IMR-90 (cell line): ENCODE data around the gene PCOLCE2. TPM values are rescaled to one million over a fixed set of nuclear protein-coding genes. Genes with fewer than 3 reads are reported as not detected.

Source experiments
- ATAC-seq: fragments of 200-7000 bp; cut with Tn5 transposase; 2 replicates; pipeline ENCODE4 v1.9.1; 2020; ENCODE audit warnings: low read depth, mild to moderate bottlenecking, moderate library complexity
- BruUV-seq: library from RNA; stranded (reverse); fragments of 400-500 nt; replicated peaks from 2 replicates; lab custom pipeline; 2021; lab: Mats Ljungman, UMichigan
- CTCF ChIA-PET: fragments of 300-600 bp; formaldehyde crosslinking; extraction: SDS; loops from one replicate; lab custom pipeline; 2021; ENCODE audit warnings: antibody characterized with exemption; lab: Yijun Ruan, JAX
- POLR2A ChIA-PET: fragments of 300-600 bp; sonication (Branson Sonifier 250); formaldehyde crosslinking; loops from one replicate; lab custom pipeline; 2022; ENCODE audit warnings: antibody characterized with exemption; ENCODE audit not compliant: unreplicated experiment; lab: Charles Lee
- DNase-seq: peaks from one replicate; pipeline ENCODE4 v3.0.0; 2013
- H2AFZ ChIP-seq: replicated peaks from 2 replicates; pipeline ENCODE3; 2013; ENCODE audit warnings: low read length, mild to moderate bottlenecking; ENCODE audit not compliant: poor library complexity
- H2AK5ac ChIP-seq: 2 replicates; pipeline ENCODE4 v1.6.1; 2013; ENCODE audit warnings: low read depth, low read length, inconsistent platforms
- H2AK9ac ChIP-seq: replicated peaks from 2 replicates; pipeline ENCODE3; 2013; ENCODE audit warnings: mild to moderate bottlenecking, low read depth, low read length, moderate library complexity; ENCODE audit not compliant: poor library complexity
- H2BK120ac ChIP-seq: 2 replicates; pipeline ENCODE4 v1.6.1; 2013; ENCODE audit warnings: low read depth, low read length, inconsistent platforms
- H2BK15ac ChIP-seq: 3 replicates; pipeline ENCODE4 v1.6.1; 2013; ENCODE audit warnings: low read depth, low read length, inconsistent platforms
- H2BK20ac ChIP-seq: 2 replicates; pipeline ENCODE4 v1.6.1; 2013; ENCODE audit warnings: low read depth, mild to moderate bottlenecking, inconsistent platforms, low read length, moderate library complexity
- H2BK5ac ChIP-seq: 2 replicates; pipeline ENCODE4 v1.6.1; 2013; ENCODE audit warnings: mild to moderate bottlenecking, low read depth, low read length, inconsistent platforms; ENCODE audit not compliant: poor library complexity, severe bottlenecking
- H3K14ac ChIP-seq: replicated peaks from 2 replicates; pipeline ENCODE4 v1.6.1; 2013; ENCODE audit warnings: low read depth, low read length, inconsistent platforms
- H3K18ac ChIP-seq: 2 replicates; pipeline ENCODE4 v1.6.1; 2013; ENCODE audit warnings: low read depth, low read length, control low read depth
- H3K23ac ChIP-seq: 2 replicates; pipeline ENCODE4 v1.6.1; 2013; ENCODE audit warnings: low read depth, low read length, inconsistent platforms
- H3K27ac ChIP-seq: 2 replicates; pipeline ENCODE4 v1.5.1; 2013; ENCODE audit warnings: mild to moderate bottlenecking, control low read depth, low read length; ENCODE audit not compliant: insufficient read depth
- H3K27me3 ChIP-seq: 2 replicates; pipeline ENCODE4 v1.6.1; 2013; ENCODE audit warnings: low read length; ENCODE audit not compliant: control insufficient read depth, insufficient read depth
- H3K36me3 ChIP-seq: 2 replicates; pipeline ENCODE4 v1.6.1; 2013; ENCODE audit warnings: low read length, mixed read lengths; ENCODE audit not compliant: control insufficient read depth, insufficient read depth
- H3K4ac ChIP-seq: 2 replicates; pipeline ENCODE4 v1.6.1; 2013; ENCODE audit warnings: low read depth, low read length, inconsistent platforms
- H3K4me1 ChIP-seq: 2 replicates; pipeline ENCODE4 v1.6.1; 2013; ENCODE audit warnings: low read length, mixed read lengths; ENCODE audit not compliant: control insufficient read depth, insufficient read depth
- H3K4me2 ChIP-seq: 2 replicates; pipeline ENCODE4 v1.6.1; 2013; ENCODE audit warnings: low read depth, mild to moderate bottlenecking, control low read depth, low read length, moderate library complexity
- H3K4me3 ChIP-seq: 2 replicates; pipeline ENCODE4 v1.5.1; 2013; ENCODE audit warnings: low read depth, mild to moderate bottlenecking, control low read depth, low read length, moderate library complexity; ENCODE audit not compliant: insufficient read depth
- H3K56ac ChIP-seq: 2 replicates; pipeline ENCODE4 v1.6.1; 2013; ENCODE audit warnings: low read length, inconsistent platforms; ENCODE audit not compliant: insufficient read depth; ENCODE audit errors: extremely low read depth
- H3K79me1 ChIP-seq, 2 experiments: 2 replicates each; pipeline ENCODE4 v1.6.1; 2013; ENCODE audit warnings: low read length in 2 of 2, inconsistent platforms in 1 of 2, low read depth in 1 of 2
- H3K9ac ChIP-seq: 2 replicates; pipeline ENCODE4 v1.6.1; 2013; ENCODE audit warnings: low read depth, low read length, control low read depth
- H3K9me1 ChIP-seq: 2 replicates; pipeline ENCODE4 v1.6.1; 2013; ENCODE audit warnings: low read length, inconsistent platforms; ENCODE audit not compliant: insufficient read depth
- H3K9me3 ChIP-seq: 2 replicates; pipeline ENCODE4 v1.6.1; 2013; ENCODE audit warnings: low read length; ENCODE audit not compliant: control insufficient read depth, insufficient read depth
- H4K20me1 ChIP-seq: 2 replicates; pipeline ENCODE4 v1.6.1; 2013; ENCODE audit warnings: low read length, inconsistent platforms; ENCODE audit not compliant: insufficient read depth
- H4K5ac ChIP-seq: 2 replicates; pipeline ENCODE4 v1.6.1; 2013; ENCODE audit warnings: mild to moderate bottlenecking, low read depth, low read length, control low read depth
- H4K8ac ChIP-seq, 2 experiments: 2 replicates each; pipeline ENCODE4 v1.6.1; 2013; ENCODE audit warnings: low read depth in 2 of 2, low read length in 2 of 2, control low read depth in 1 of 2, inconsistent platforms in 1 of 2
- H4K91ac ChIP-seq: 2 replicates; pipeline ENCODE4 v1.6.1; 2013; ENCODE audit warnings: low read depth, low read length, inconsistent platforms; ENCODE audit not compliant: insufficient read depth
- BHLHE40 ChIP-seq: fragments of 150-350 bp; IDR thresholded peaks from 2 replicates; pipeline ENCODE4 v1.6.1; 2016; ENCODE audit warnings: mild to moderate bottlenecking, low read depth, low read length
- FOS ChIP-seq: fragments of 150-350 bp; IDR thresholded peaks from 2 replicates; pipeline ENCODE4 v1.6.1; 2016; ENCODE audit warnings: low read depth, low read length
- MAFK ChIP-seq: IDR thresholded peaks from 2 replicates; pipeline ENCODE4 v1.6.1; 2012; ENCODE audit warnings: low read depth, low read length, improper control_type of control experiment
- MAZ ChIP-seq: IDR thresholded peaks from 2 replicates; pipeline ENCODE4 v1.6.1; 2012; ENCODE audit warnings: low read depth, mild to moderate bottlenecking, low read length, improper control_type of control experiment, moderate library complexity, borderline replicate concordance
- MXI1 ChIP-seq: IDR thresholded peaks from 2 replicates; pipeline ENCODE4 v1.6.1; 2012; ENCODE audit warnings: low read depth, mild to moderate bottlenecking, low read length, moderate library complexity, borderline replicate concordance
- NFE2L2 ChIP-seq: fragments of 150-350 bp; IDR thresholded peaks from 2 replicates; pipeline ENCODE4 v1.6.1; 2016; ENCODE audit warnings: low read depth, mild to moderate bottlenecking, low read length
- POLR2A ChIP-seq: IDR thresholded peaks from 2 replicates; pipeline ENCODE4 v1.6.1; 2012; ENCODE audit warnings: mild to moderate bottlenecking, low read depth, low read length
- RAD21 ChIP-seq: IDR thresholded peaks from 2 replicates; pipeline ENCODE4 v1.6.1; 2012; ENCODE audit warnings: low read length, improper control_type of control experiment
- SMC3 ChIP-seq: fragments of 150-350 bp; IDR thresholded peaks from 2 replicates; pipeline ENCODE4 v1.6.1; 2016; ENCODE audit warnings: low read depth, mild to moderate bottlenecking, antibody characterized with exemption, low read length, moderate library complexity
- WGBS, 2 experiments: methylation state at CpG; one replicate each; pipeline versions ENCODE4 v1.1.5 to v1.1.7; 2013; ENCODE audit warnings: missing lambda C conversion rate in 2 of 2; ENCODE audit not compliant: insufficient read length in 1 of 2; ENCODE audit errors: extremely low coverage in 2 of 2; 5-methylcytosine and 5-hydroxymethylcytosine counted together
- dilution Hi-C: fragments of 300-500 bp; cut with HindIII; formaldehyde crosslinking; loops from one replicate; pipeline ENCODE4 v1.14.3; 2018; ENCODE audit warnings: low sequenced_read_pairs; ENCODE audit not compliant: unreplicated experiment
- in situ Hi-C: fragments of 300-500 bp; cut with MboI; formaldehyde crosslinking; loops from 3 replicates; pipeline ENCODE4 v1.14.3; 2019; ENCODE audit warnings: low sequenced_read_pairs, inconsistent platforms, mixed read lengths
- intact Hi-C: fragments of 100-400 bp; cut with micrococcal nuclease; formaldehyde crosslinking; loops from 2 replicates; pipeline ENCODE4 v1.10.0; 2022
- polyA plus RNA-seq, 3 experiments: library from polyadenylated mRNA; depleted of rRNA; stranded (reverse); fragments of >200 nt; gene quantifications; 2 replicates each; pipeline ENCODE4 v1.2.3, GENCODE V29; 2012; ENCODE audit warnings: low replicate concordance in 1 of 3
- total RNA-seq: library from RNA; depleted of rRNA; stranded (reverse); fragments of >200 nt; gene quantifications from 2 replicates; pipeline ENCODE4 v1.2.3, GENCODE V29; 2012
- TF ChIP-seq, protein P1 (sequence below): conservative IDR thresholded peaks from 2 replicates; pipeline ENCODE4 v1.5.1; 2012; ENCODE audit warnings: mild to moderate bottlenecking, low read depth, low read length, improper control_type of control experiment
- TF ChIP-seq, protein P2 (sequence below): fragments of 150-350 bp; IDR thresholded peaks from 2 replicates; pipeline ENCODE4 v1.6.1; 2016; ENCODE audit warnings: low read depth, mild to moderate bottlenecking, low read length, moderate library complexity, borderline replicate concordance
- TF ChIP-seq, protein P3 (sequence below): fragments of 150-350 bp; IDR thresholded peaks from 2 replicates; pipeline ENCODE4 v1.6.1; 2017; ENCODE audit warnings: mild to moderate bottlenecking, antibody characterized with exemption, low read length, low read depth

Gene PCOLCE2
- total and polyA plus RNA-seq, 2 of the 4 experiments (the other 2 are of a cell fraction), result 0.50 to 0.54 TPM

DNA sequence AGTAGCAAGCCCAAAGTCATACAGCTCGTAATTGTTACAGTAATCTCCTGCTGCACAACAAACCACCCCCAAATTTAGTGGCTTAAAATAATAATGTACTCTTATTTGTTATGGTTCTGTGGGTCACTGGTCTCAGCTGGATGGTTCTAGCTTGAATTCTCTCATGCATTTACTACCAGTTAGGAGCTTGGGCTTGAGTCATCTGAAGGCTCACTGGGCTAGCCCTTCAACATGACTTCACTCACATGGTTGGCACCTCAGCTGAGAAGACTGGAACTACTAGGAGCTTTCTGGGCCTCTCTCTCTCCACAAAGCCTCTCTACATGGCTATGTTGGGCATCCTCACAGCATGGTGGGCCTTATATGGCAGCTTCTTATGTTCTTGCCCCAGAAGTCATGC is 12.5 kb downstream of the PCOLCE2 start:
- Histone ChIP-seq H3K4me2 (no peak overlapping the region), H3K9ac (no peak overlapping the region), H2BK20ac (no peak overlapping the region), H2AK5ac (no peak overlapping the region), H3K4me1 (no peaks in the 10 kb centered on the region), H2BK5ac (no peak overlapping the region), H3K4me3 (no peak overlapping the region), H4K8ac (no peak overlapping the region), H3K56ac (no peak overlapping the region), H3K27me3 (peaks cover 1% of the 10 kb centered on the region; the same call in 1 of the 2 replicates), H2AK9ac (no peak overlapping the region), H3K79me1 (no peaks in the 10 kb centered on the region), H3K4ac (no peak overlapping the region), H2BK120ac (no peak overlapping the region), H3K14ac (no peak overlapping the region), H3K36me3 (no peaks in the 10 kb centered on the region), H3K9me3 (no peaks in the 10 kb centered on the region), H2BK15ac (no peak overlapping the region), H4K91ac (no peak overlapping the region), H3K23ac (no peak overlapping the region), H3K18ac (no peak overlapping the region), H3K9me1 (no peaks in the 10 kb centered on the region), H3K27ac (no peak overlapping the region), H2AFZ (no peak overlapping the region), H4K5ac (no peak overlapping the region), H4K20me1 (no peaks in the 10 kb centered on the region)
- in situ Hi-C loops, result no loop called here
- CTCF ChIA-PET, result interaction anchor here (1.1 kb wide), 1 partner anchor 48 kb away, joined by 3 read pairs; no protein-coding TSS in a partner anchor
- no CpG with 5 or more reads among the region's 1 CpG for WGBS, 2 experiments
- ATAC-seq (no peak), DNase-seq (no peak)
- intact Hi-C loops, result no loop called here
- TF ChIP-seq NFE2L2 (no peak), SMC3 (no peak), RAD21 (no peak), POLR2A (no peak), FOS (no peak), MAFK (no peak), BHLHE40 (no peak), MXI1 (no peak), MAZ (no peak)
- TF ChIP-seq, protein P1, sequence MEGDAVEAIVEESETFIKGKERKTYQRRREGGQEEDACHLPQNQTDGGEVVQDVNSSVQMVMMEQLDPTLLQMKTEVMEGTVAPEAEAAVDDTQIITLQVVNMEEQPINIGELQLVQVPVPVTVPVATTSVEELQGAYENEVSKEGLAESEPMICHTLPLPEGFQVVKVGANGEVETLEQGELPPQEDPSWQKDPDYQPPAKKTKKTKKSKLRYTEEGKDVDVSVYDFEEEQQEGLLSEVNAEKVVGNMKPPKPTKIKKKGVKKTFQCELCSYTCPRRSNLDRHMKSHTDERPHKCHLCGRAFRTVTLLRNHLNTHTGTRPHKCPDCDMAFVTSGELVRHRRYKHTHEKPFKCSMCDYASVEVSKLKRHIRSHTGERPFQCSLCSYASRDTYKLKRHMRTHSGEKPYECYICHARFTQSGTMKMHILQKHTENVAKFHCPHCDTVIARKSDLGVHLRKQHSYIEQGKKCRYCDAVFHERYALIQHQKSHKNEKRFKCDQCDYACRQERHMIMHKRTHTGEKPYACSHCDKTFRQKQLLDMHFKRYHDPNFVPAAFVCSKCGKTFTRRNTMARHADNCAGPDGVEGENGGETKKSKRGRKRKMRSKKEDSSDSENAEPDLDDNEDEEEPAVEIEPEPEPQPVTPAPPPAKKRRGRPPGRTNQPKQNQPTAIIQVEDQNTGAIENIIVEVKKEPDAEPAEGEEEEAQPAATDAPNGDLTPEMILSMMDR, result no peak
- TF ChIP-seq, protein P2, sequence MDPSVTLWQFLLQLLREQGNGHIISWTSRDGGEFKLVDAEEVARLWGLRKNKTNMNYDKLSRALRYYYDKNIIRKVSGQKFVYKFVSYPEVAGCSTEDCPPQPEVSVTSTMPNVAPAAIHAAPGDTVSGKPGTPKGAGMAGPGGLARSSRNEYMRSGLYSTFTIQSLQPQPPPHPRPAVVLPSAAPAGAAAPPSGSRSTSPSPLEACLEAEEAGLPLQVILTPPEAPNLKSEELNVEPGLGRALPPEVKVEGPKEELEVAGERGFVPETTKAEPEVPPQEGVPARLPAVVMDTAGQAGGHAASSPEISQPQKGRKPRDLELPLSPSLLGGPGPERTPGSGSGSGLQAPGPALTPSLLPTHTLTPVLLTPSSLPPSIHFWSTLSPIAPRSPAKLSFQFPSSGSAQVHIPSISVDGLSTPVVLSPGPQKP, result no peak
- TF ChIP-seq, protein P3, sequence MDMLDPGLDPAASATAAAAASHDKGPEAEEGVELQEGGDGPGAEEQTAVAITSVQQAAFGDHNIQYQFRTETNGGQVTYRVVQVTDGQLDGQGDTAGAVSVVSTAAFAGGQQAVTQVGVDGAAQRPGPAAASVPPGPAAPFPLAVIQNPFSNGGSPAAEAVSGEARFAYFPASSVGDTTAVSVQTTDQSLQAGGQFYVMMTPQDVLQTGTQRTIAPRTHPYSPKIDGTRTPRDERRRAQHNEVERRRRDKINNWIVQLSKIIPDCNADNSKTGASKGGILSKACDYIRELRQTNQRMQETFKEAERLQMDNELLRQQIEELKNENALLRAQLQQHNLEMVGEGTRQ, result no peak
- dilution Hi-C loops, result no loop called here
- BruUV-seq, result no TSS peak
- POLR2A ChIA-PET, result no interaction called here
